HepG2 (cell line): Measurements from ENCODE around the gene TAAR5. TPM values are rescaled to one million over a fixed set of nuclear protein-coding genes. Genes with fewer than 3 reads are reported as not detected.

Experiments used
- ATAC-seq: fragments of 200-7000 bp; cut with Tn5 transposase; 3 replicates; pipeline ENCODE4 v1.9.1; 2020; ENCODE audit warnings: mild to moderate bottlenecking, moderate library complexity
- BruUV-seq: library from RNA; stranded (reverse); fragments of 400-500 nt; replicated peaks from 2 replicates; lab custom pipeline; 2021; lab: Mats Ljungman, UMichigan
- CTCF ChIA-PET: fragments of 300-600 bp; formaldehyde crosslinking; extraction: SDS; loops from one replicate; lab custom pipeline; 2021; ENCODE audit warnings: low total read pairs, inconsistent platforms, low intra/inter-chr PET ratio; lab: Yijun Ruan, JAX
- POLR2A ChIA-PET: fragments of 350-600 bp; sonication (Branson Sonifier 250); formaldehyde crosslinking; loops from one replicate; lab custom pipeline; 2020; ENCODE audit warnings: antibody characterized with exemption, inconsistent platforms; lab: Yijun Ruan, JAX
- DNase-seq: peaks from one replicate; pipeline ENCODE4 v3.0.0-alpha.2; 2015; ENCODE audit warnings: low spot score
- FAIRE-seq: peaks from 3 replicates; lab custom pipeline; 2011; peaks lifted over from hg19 to GRCh38; lab: Jason Lieb, UNC
- H2AFZ ChIP-seq: one replicate; pipeline ENCODE4 v1.6.1; 2011; ENCODE audit warnings: low read length, inconsistent platforms
- H3K27ac ChIP-seq: fragments of 300-600 bp; 3 replicates; pipeline ENCODE4 v1.8.0; 2011; ENCODE audit warnings: mixed run types, mild to moderate bottlenecking, mixed read lengths, low read length, inconsistent platforms; ENCODE audit not compliant: insufficient read depth; ENCODE audit errors: extremely low read length
- H3K27me3 ChIP-seq, 2 experiments: fragments of 200-600 bp in 1 of 2; 2 replicates in 1 of 2; 3 replicates in 1 of 2; pipeline versions ENCODE4 v1.6.0 to v1.8.0; 2011; ENCODE audit warnings: low read length in 2 of 2, mild to moderate bottlenecking in 2 of 2, moderate library complexity in 2 of 2, inconsistent platforms in 1 of 2; ENCODE audit not compliant: insufficient read depth in 2 of 2, control insufficient read depth in 1 of 2
- H3K36me3 ChIP-seq, 2 experiments: fragments of 200-600 bp in 1 of 2; replicated peaks in 1 of 2; 2 replicates in 1 of 2; 3 replicates in 1 of 2; pipeline versions ENCODE4 v1.5.1 to v1.8.0; 2011; ENCODE audit warnings: low read length in 2 of 2, inconsistent platforms in 1 of 2; ENCODE audit not compliant: insufficient read depth in 2 of 2, control insufficient read depth in 1 of 2
- H3K4me1 ChIP-seq: 2 replicates; pipeline ENCODE4 v1.5.1; 2012; ENCODE audit warnings: low read length, inconsistent platforms; ENCODE audit not compliant: insufficient read depth
- H3K4me2 ChIP-seq: 2 replicates; pipeline ENCODE4 v1.6.0; 2011; ENCODE audit warnings: low read depth, low read length, inconsistent platforms
- H3K4me3 ChIP-seq, 3 experiments: fragments of 200-600 bp in 1 of 3; sonication (generic), shearing (Covaris generic) in 1 of 3; replicated peaks in 1 of 3; 2 replicates each; pipeline ENCODE4 v1.5.1; 2011 to 2016; ENCODE audit warnings: low read length in 3 of 3, inconsistent platforms in 2 of 3, low read depth in 2 of 3, mild to moderate bottlenecking in 2 of 3, control low read depth in 1 of 3, mixed read lengths in 1 of 3; ENCODE audit not compliant: insufficient read depth in 1 of 3
- H3K79me2 ChIP-seq: one replicate; pipeline ENCODE4 v1.6.1; 2011; ENCODE audit warnings: low read length, inconsistent platforms; ENCODE audit not compliant: insufficient read depth
- H3K9ac ChIP-seq: 2 replicates; pipeline ENCODE4 v1.6.0; 2011; ENCODE audit warnings: mild to moderate bottlenecking, low read depth, low read length, inconsistent platforms; ENCODE audit not compliant: insufficient read depth
- H3K9me3 ChIP-seq: 2 replicates; pipeline ENCODE4 v1.5.1; 2012; ENCODE audit warnings: mild to moderate bottlenecking, low read length
- H4K20me1 ChIP-seq: 2 replicates; pipeline ENCODE4 v1.6.0; 2011; ENCODE audit warnings: inconsistent platforms, mild to moderate bottlenecking, low read length, moderate library complexity; ENCODE audit not compliant: insufficient read depth
- ATF2 ChIP-seq: sonication (generic); formaldehyde crosslinking; IDR thresholded peaks from 2 replicates; pipeline ENCODE4 v1.4.0; 2020; ENCODE audit warnings: missing genetic modification reagents
- ERF ChIP-seq: IDR thresholded peaks from 2 replicates; pipeline ENCODE4 v1.6.1; 2018; ENCODE audit warnings: missing biosample characterization, missing genetic modification reagents
- FOXA3 ChIP-seq: IDR thresholded peaks from 2 replicates; pipeline ENCODE4 v1.6.1; 2016; ENCODE audit warnings: missing genetic modification reagents, missing compliant biosample characterization
- KIAA2018 ChIP-seq: sonication (generic); formaldehyde crosslinking; IDR thresholded peaks from 2 replicates; pipeline ENCODE4 v1.5.0; 2020; ENCODE audit warnings: mild to moderate bottlenecking, missing genetic modification reagents, borderline replicate concordance
- KLF13 ChIP-seq: sonication (generic); formaldehyde crosslinking; IDR thresholded peaks from 2 replicates; pipeline ENCODE4 v1.4.0; 2020; ENCODE audit warnings: mild to moderate bottlenecking, missing genetic modification reagents
- MAFG ChIP-seq: sonication (generic); formaldehyde crosslinking; IDR thresholded peaks from 2 replicates; pipeline ENCODE4 v1.5.1; 2020; ENCODE audit warnings: mild to moderate bottlenecking, missing genetic modification reagents
- MED1 ChIP-seq: sonication (generic); formaldehyde crosslinking; IDR thresholded peaks from 2 replicates; pipeline ENCODE4 v1.4.0; 2020; ENCODE audit warnings: missing genetic modification reagents
- MIER3 ChIP-seq: IDR thresholded peaks from 2 replicates; pipeline ENCODE4 v1.6.1; 2016; ENCODE audit warnings: missing compliant biosample characterization, borderline replicate concordance
- POLR2AphosphoS2 ChIP-seq: IDR thresholded peaks from 2 replicates; pipeline ENCODE4 v1.6.1; 2011; ENCODE audit warnings: low read depth, low read length, improper control_type of control experiment
- RXRA ChIP-seq: sonication (generic); formaldehyde crosslinking; IDR thresholded peaks from 2 replicates; pipeline ENCODE4 v1.5.1; 2020; ENCODE audit warnings: missing genetic modification reagents
- ZBTB14 ChIP-seq: sonication (generic); formaldehyde crosslinking; IDR thresholded peaks from 2 replicates; pipeline ENCODE4 v1.4.0; 2020; ENCODE audit warnings: missing genetic modification reagents
- ZEB1 ChIP-seq: IDR thresholded peaks from 2 replicates; pipeline ENCODE4 v1.6.1; 2012; ENCODE audit warnings: mild to moderate bottlenecking, low read depth, inconsistent platforms; ENCODE audit not compliant: insufficient replicate concordance
- ZIK1 ChIP-seq: sonication (generic); formaldehyde crosslinking; IDR thresholded peaks from 2 replicates; pipeline ENCODE4 v1.5.0; 2020; ENCODE audit warnings: mild to moderate bottlenecking, low read depth, missing genetic modification reagents, borderline replicate concordance
- ZNF7 ChIP-seq: IDR thresholded peaks from 2 replicates; pipeline ENCODE4 v1.6.1; 2016; ENCODE audit warnings: missing biosample characterization, missing genetic modification reagents
- ZNF766 ChIP-seq: sonication (generic); formaldehyde crosslinking; IDR thresholded peaks from 2 replicates; pipeline ENCODE4 v1.5.0; 2020; ENCODE audit warnings: missing genetic modification reagents, borderline replicate concordance
- WGBS: methylation state at CpG from one replicate; pipeline ENCODE4 v1.1.6; 2017; ENCODE audit warnings: low lambda C conversion rate; 5-methylcytosine and 5-hydroxymethylcytosine counted together
- in situ Hi-C: cut with HindIII; loops from 2 replicates; pipeline ENCODE4 v1.10.0; 2017; ENCODE audit warnings: low pct_unique_long_range_greater_than_20kb; ENCODE audit not compliant: extremely low pct_ligation_motif_present
- intact Hi-C: fragments of 100-400 bp; cut with micrococcal nuclease; formaldehyde crosslinking; loops from one replicate; pipeline ENCODE4 v1.10.0; 2022; ENCODE audit not compliant: unreplicated experiment
- polyA plus RNA-seq, 8 experiments: library from polyadenylated mRNA; depleted of rRNA in 3 of 8; stranded (reverse) in 7 of 8; unstranded in 1 of 8; fragments of >200 nt; fragmentation: Illumina TruSeq in 4 of 8; extraction: Trizol in 4 of 8; gene quantifications; 2 replicates each; pipeline versions ENCODE4 v1.2.1 to v1.2.3, GENCODE V29; 2011 to 2016; ENCODE audit warnings: low read depth in 4 of 8, missing spikeins in 1 of 8, mixed read lengths in 1 of 8; ENCODE audit not compliant: insufficient read depth in 1 of 8
- total RNA-seq, 5 experiments: library from RNA; depleted of rRNA; stranded (reverse); fragments of >200 nt; fragmentation: Illumina TruSeq; extraction: Trizol; gene quantifications; 2 replicates each; pipeline ENCODE4 v1.2.3, GENCODE V29; 2016; ENCODE audit warnings: low read depth in 1 of 5

The TAAR5 gene
- total and polyA plus RNA-seq, 2 of the 13 experiments (the other 11 are each of a cell fraction or from before 2014, with no cell fraction given) = not detected

GRCh38 chr6:132548746-132549463 is 40.6 kb downstream of the TAAR5 start:
- Histone ChIP-seq H3K4me1 (no peaks in the 10 kb centered on the region), H3K9ac (no peak overlapping the region), H3K4me2 (no peak overlapping the region), H2AFZ (no peak overlapping the region), H4K20me1 (no peaks in the 10 kb centered on the region), H3K36me3 (no peaks in the 10 kb centered on the region), H3K79me2 (no peaks in the 10 kb centered on the region), H3K27ac (no peak overlapping the region), H3K27me3 (no peaks in the 10 kb centered on the region), H3K9me3 (no peaks in the 10 kb centered on the region), H3K4me3 (no peak overlapping the region)
- no peak for ATAC-seq
- BruUV-seq = no TSS peak
- 48% methylated on average over 4 of the region's 4 CpGs for WGBS
- DNase-seq = no peak
- intact Hi-C loops (no loop called here), in situ Hi-C loops (no loop called here)
- no peak for FAIRE-seq
- CTCF ChIA-PET = no interaction called here
- POLR2A ChIA-PET = no interaction called here
- TF ChIP-seq POLR2AphosphoS2 = no peak
- TF ChIP-seq MAFG (CRISPR knock-in tag) = no peak
- no peak for TF ChIP-seq ZBTB14 (CRISPR knock-in tag)
- no peak for TF ChIP-seq ERF
- no peak for TF ChIP-seq ATF2 (CRISPR knock-in tag)
- no peak for TF ChIP-seq FOXA3 (CRISPR knock-in tag)
- no peak for TF ChIP-seq MED1
- no peak for TF ChIP-seq KLF13
- no peak for TF ChIP-seq MIER3 (CRISPR knock-in tag)
- TF ChIP-seq ZEB1 = no peak
- no peak for TF ChIP-seq KIAA2018
- TF ChIP-seq RXRA (CRISPR knock-in tag) = no peak
- no peak for TF ChIP-seq ZNF766 (CRISPR knock-in tag)
- TF ChIP-seq ZNF7 (CRISPR knock-in tag) = no peak
- no peak for TF ChIP-seq ZIK1 (CRISPR knock-in tag)
